Thoracic aorta (tissue), 2 donors: ENCODE results near the gene TMEM14C. TPM values are rescaled to one million over a fixed set of nuclear protein-coding genes. Genes with fewer than 3 reads are reported as not detected.

Experiments used
- ATAC-seq: fragments of 150-250 bp; one replicate; pipeline ENCODE4 v1.8.0; 2017; ENCODE audit warnings: low read depth; ENCODE audit not compliant: insufficient number of reproducible peaks, low FRiP score
- DNase-seq: peaks from one replicate; pipeline ENCODE4 v3.0.0-alpha.2; 2020; ENCODE audit warnings: low spot score
- H3K27ac ChIP-seq, 2 donors: fragments of 200-600 bp; sonication (generic); 1 replicate in 1 of 2; 2 replicates in 1 of 2; pipeline ENCODE4 v1.5.1; 2016; ENCODE audit warnings: mild to moderate bottlenecking in 2 of 2, moderate library complexity in 2 of 2
- H3K27me3 ChIP-seq: fragments of 200-600 bp; sonication (generic); replicated peaks from 2 replicates; pipeline ENCODE4 v1.6.0; 2016; ENCODE audit warnings: mild to moderate bottlenecking; ENCODE audit not compliant: insufficient read depth
- H3K36me3 ChIP-seq: fragments of 200-600 bp; sonication (generic); one replicate; pipeline ENCODE4 v1.5.1; 2016
- H3K4me1 ChIP-seq, 2 donors: fragments of 200-600 bp; sonication (generic); 1 replicate in 1 of 2; 2 replicates in 1 of 2; pipeline versions ENCODE4 v1.5.1 to v1.6.0; 2016; ENCODE audit warnings: low read depth in 2 of 2, mild to moderate bottlenecking in 1 of 2; ENCODE audit not compliant: control insufficient read depth in 1 of 2
- H3K4me3 ChIP-seq: fragments of 200-600 bp; sonication (generic); 2 replicates; pipeline ENCODE4 v1.5.1; 2016; ENCODE audit warnings: mild to moderate bottlenecking
- H3K9me3 ChIP-seq: fragments of 200-600 bp; sonication (generic); 2 replicates; pipeline ENCODE4 v1.5.1; 2016
- total RNA-seq, 2 donors: library from RNA; depleted of rRNA; stranded (reverse); fragments of >200 nt; gene quantifications; one replicate each; pipeline versions ENCODE4 v1.1.0 to v1.2.3, GENCODE V29; 2016
- TF ChIP-seq, protein P1 (sequence below): fragments of 200-600 bp; sonication (generic); IDR thresholded peaks from one replicate; pipeline ENCODE4 v1.5.1; 2019; ENCODE audit warnings: antibody characterized with exemption

Gene TMEM14C
- total RNA-seq, 2 donors from 2014 or later = 72.9 to 129 TPM

DNA sequence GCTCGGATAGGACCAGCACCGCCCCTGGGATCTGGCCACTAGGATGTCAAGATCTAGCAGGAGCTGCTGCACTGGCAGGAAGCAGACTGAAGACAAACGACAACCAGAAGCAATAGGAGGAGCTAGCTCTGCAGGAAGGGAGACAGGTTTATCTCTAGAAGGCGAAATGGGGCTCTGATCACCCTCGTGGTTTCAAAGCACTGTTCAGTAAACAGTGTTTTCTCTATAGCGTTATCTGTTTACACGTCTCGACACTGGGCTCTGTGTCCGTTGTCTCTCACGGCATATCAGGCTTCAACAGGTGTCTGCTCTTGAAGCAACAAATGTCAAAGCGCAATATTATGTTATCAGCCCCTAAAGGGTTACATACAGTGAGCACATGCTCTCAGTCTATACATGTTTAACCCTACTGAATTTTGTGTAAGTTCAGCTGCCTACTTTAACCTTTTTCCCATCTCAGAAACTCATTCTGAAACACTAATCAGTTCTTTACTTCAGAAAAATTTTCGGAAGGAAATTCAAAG lies 48.6 kb downstream of the TMEM14C start:
- TF ChIP-seq, protein P1, sequence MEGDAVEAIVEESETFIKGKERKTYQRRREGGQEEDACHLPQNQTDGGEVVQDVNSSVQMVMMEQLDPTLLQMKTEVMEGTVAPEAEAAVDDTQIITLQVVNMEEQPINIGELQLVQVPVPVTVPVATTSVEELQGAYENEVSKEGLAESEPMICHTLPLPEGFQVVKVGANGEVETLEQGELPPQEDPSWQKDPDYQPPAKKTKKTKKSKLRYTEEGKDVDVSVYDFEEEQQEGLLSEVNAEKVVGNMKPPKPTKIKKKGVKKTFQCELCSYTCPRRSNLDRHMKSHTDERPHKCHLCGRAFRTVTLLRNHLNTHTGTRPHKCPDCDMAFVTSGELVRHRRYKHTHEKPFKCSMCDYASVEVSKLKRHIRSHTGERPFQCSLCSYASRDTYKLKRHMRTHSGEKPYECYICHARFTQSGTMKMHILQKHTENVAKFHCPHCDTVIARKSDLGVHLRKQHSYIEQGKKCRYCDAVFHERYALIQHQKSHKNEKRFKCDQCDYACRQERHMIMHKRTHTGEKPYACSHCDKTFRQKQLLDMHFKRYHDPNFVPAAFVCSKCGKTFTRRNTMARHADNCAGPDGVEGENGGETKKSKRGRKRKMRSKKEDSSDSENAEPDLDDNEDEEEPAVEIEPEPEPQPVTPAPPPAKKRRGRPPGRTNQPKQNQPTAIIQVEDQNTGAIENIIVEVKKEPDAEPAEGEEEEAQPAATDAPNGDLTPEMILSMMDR = no peak

DNA sequence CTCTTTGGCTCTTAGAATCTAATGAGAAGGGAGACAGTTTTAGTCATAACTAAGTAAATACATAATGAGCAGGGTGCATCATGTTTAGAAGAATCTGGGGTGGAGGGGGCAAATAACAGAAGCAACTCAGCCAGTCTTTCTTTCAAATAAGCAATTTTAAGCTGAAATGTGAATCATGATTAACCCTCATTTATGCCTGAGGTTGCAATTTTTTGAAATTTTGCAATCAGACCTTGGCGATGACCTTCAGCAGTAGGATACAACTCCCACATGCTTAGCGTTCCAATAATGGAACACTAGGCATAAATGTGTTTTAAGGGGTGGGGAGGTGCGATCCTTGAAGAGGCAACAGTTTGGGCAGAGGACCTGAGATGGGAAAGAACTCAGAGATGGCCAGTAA lies 55.4 kb downstream of the TMEM14C start:
- Histone ChIP-seq H3K4me1 (no peaks in the 10 kb centered on the region), H3K27ac (no peak overlapping the region), H3K9me3 (no peaks in the 10 kb centered on the region), H3K4me3 (no peak overlapping the region), H3K36me3 (no peaks in the 10 kb centered on the region), H3K27me3 (no peaks in the 10 kb centered on the region)
- ATAC-seq = no peak
- DNase-seq = no peak
- TF ChIP-seq, protein P1 = no peak

More for the DNA sequence above, 48.6 kb downstream of the TMEM14C start:
- no peaks in the 10 kb centered on the region for H3K9me3 ChIP-seq
- DNase-seq = no peak
- no peak overlapping the region for H3K27ac ChIP-seq
- H3K4me1 ChIP-seq = no peaks in the 10 kb centered on the region
- no peak for ATAC-seq
- H3K27me3 ChIP-seq = no peaks in the 10 kb centered on the region
- H3K36me3 ChIP-seq = no peaks in the 10 kb centered on the region
- H3K4me3 ChIP-seq = no peak overlapping the region

DNA sequence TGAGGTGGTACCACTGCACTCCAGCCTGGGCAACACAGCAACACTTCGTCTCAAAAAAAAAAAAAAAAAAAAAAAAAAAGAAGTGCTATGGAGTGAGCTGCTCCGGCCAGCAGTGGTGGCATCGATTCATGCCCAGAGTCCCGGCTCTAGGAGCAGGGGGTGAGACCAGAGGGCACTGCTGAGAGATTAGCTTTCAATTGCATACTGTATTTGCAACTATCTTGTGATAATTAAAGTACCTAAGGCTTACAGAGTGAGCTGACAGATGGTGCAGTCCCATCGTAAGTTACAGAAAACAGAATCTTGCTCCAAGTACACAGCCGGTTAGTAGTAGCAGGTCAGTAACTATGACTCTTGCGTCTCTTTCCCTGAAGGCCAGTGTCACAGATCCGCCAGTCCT lies 56.2 kb downstream of the TMEM14C start:
- no peaks in the 10 kb centered on the region for H3K4me1 ChIP-seq
- H3K4me3 ChIP-seq = no peak overlapping the region
- TF ChIP-seq, protein P1 = no peak
- no peaks in the 10 kb centered on the region for H3K9me3 ChIP-seq
- H3K27ac ChIP-seq = no peak overlapping the region
- no peak for ATAC-seq
- DNase-seq = no peak
- H3K27me3 ChIP-seq = no peaks in the 10 kb centered on the region
- no peaks in the 10 kb centered on the region for H3K36me3 ChIP-seq

Other genes starting within 250 kb of the TMEM14C start
- gene GCNT2, start 201.7 kb upstream of the TMEM14C start, total RNA-seq = 10 to 100 TPM; 29.1 to 44.9 TPM
- gene C6orf52, start 28.5 kb upstream of the TMEM14C start, total RNA-seq = not detected
- gene PAK1IP1, start 28.1 kb upstream of the TMEM14C start, total RNA-seq = 10 to 100 TPM in 1 of 2 donors, 1 to 10 TPM in 1; 7.3 to 19.4 TPM
- gene TMEM14B, start 24.7 kb downstream of the TMEM14C start, total RNA-seq = 10 to 100 TPM; 63.4 to 80.7 TPM
- gene MAK, start 115.5 kb downstream of the TMEM14C start, total RNA-seq = under 1 TPM in 1 of 2 donors, not detected in 1; 0.63 TPM
- gene GCM2, start 159.0 kb downstream of the TMEM14C start, total RNA-seq = not detected
- gene SYCP2L, start 164.0 kb downstream of the TMEM14C start, total RNA-seq = 1 to 10 TPM in 1 of 2 donors, under 1 TPM in 1; 0.63 to 1.4 TPM